ENCODE results near the gene STRADA.

STRADA gene

DNA sequence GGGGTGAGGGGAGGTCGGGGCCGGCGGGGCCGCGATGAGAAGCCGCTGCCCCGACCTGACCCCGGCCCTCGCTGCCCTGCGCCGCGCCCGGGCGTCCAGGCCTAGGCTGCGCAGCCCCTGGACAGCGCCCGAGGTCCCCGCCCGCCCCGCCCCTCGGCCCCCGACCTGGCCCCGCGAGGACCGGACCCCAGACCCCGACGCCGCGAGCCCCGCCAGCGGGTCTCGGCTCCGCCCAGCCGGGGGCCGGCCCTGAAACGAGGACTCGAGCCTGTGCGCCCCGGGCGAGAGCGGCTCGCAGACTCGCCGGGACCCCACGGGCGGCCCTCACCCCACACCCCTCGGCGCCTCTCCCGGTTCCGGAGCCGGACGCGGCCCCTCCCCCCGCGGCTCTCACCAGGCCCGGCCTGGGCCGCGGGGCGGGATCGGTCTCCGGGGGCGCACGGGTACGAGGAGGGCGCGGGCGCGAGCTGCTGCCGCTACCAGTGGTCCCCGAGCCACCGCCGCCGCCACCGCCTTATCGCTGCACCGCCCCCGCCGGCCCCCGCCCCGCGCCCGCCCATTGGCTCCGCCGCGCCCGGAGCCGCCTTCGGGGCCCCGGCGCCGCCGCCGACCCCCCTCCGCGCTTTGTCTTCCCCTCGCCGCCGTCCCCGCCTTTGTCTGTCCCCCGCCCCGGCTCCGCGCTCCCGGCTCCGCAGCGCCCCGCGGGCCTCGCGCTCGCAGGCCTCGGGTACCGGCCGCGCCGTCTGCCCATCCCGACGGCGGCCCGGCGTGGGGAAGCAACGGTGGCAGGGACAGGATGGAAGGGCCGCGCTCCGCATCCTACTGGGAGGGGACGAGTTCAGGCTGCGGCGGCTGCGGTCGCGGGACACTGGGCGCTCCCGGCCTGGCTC lies 41.7 kb downstream of the STRADA start, which contains the start of gene LIMD2:
Gene LIMD2, minus strand, starts transcription at position 488 of the 890 bp plus-strand sequence. CDS start 827 bp downstream, outside the sequence.
- Histone ChIP-seq H3K4me2 (ENCODE audit: low read length) (peak within 1 kb of the TSS; percentile 88), H3K9ac (ENCODE audit: low read depth, low read length) (peak within 1 kb of the TSS; percentile 79), H3K36me3 (ENCODE audit: insufficient read depth, low read length) (peaks cover 19% of the 10 kb centered on the region), H3K27me3 (ENCODE audit: control insufficient read depth, insufficient read depth, low read length) (no peaks in the 10 kb centered on the region), H3K9me3 (replicated peaks; ENCODE audit: low read length) (no peaks in the 10 kb centered on the region), H3K4me3 (ENCODE audit: low read length) (peak within 1 kb of the TSS; percentile 72), H3K4me1 (ENCODE audit: control insufficient read depth, insufficient read depth, low read length) (peaks cover 14% of the 10 kb centered on the region)

DNA sequence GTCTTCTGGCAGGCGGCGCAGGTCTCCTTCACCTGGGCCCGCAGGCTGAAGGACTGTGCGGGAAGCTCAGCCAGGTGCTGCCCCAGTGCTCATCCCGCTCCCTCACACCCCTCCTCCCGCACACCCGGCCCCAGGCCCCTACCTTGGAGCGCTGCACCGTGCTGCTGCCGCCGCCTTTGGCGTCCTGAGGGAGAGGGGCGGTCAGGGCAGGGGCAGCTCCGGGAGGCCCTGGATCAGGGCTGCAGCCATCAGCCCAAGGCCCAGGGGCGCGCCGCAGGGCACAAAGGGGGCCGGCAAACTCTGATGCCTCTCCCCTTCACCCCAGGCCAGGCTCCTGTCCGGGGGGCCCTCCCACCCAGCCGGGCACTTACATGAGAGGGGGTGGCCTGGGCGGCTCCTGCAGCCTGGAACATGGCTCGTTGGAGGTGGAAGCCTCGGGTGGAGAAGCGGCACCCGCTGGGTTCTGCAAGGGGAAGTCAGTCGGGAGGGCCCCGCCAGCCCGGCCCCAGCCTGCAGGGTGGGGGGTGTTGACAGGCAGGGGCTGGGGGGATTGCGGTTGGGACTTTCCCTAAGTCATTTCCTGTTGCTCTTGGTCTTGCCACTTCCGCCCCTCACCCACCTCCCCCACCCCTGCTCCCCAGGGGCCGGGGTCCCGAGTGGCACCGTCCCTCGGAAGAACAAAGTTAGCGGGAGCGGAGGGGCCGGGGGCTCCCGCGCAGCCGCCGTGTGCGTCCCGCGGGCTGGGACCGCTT lies 42.5 kb downstream of the STRADA start:
- Histone ChIP-seq H3K36me3 (ENCODE audit: insufficient read depth, low read length) (peaks cover 21% of the 10 kb centered on the region), H3K4me1 (ENCODE audit: control insufficient read depth, insufficient read depth, low read length) (peaks cover 14% of the 10 kb centered on the region), H3K27me3 (ENCODE audit: control insufficient read depth, insufficient read depth, low read length) (no peaks in the 10 kb centered on the region), H3K9ac (ENCODE audit: low read depth, low read length) (peak overlapping the region; percentile 79), H3K9me3 (replicated peaks; ENCODE audit: low read length) (no peaks in the 10 kb centered on the region), H3K4me3 (ENCODE audit: low read length) (peak overlapping the region; percentile 72), H3K4me2 (ENCODE audit: low read length) (peak overlapping the region; percentile 88)

DNA sequence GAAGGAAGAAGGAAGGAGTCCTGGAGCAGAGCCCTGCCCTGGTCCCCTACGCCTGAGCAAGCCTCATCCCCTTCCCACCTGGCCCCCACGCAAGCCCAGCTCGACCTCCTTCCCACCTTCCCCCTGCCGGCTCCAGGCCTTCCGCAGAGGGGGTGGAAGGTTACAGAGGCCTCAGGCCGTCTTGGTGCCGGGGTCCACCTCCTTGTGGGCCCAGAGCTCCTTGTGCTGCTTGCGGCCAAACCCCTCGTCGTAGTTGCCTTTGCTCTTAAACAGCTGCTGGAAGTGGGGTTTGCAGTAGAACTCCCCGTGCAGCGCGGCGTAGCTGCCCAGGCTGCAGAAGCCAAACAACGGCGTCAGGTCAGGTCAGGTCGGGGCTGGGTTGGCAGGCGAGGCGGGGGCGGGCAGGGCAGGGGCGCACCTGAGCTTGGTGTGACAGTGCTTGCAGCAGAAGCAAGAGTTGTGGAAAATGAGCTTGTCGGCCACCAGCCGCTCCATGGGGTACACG lies 43.2 kb downstream of the STRADA start:
- peaks cover 14% of the 10 kb centered on the region for H3K4me1 ChIP-seq (ENCODE audit: control insufficient read depth, insufficient read depth, low read length)
- peaks cover 22% of the 10 kb centered on the region for H3K36me3 ChIP-seq (ENCODE audit: insufficient read depth, low read length)
- peak overlapping the region; percentile 79 for H3K9ac ChIP-seq (ENCODE audit: low read depth, low read length)
- H3K4me3 ChIP-seq (ENCODE audit: low read length) = peak overlapping the region; percentile 72
- no peaks in the 10 kb centered on the region for H3K27me3 ChIP-seq (ENCODE audit: control insufficient read depth, insufficient read depth, low read length)
- H3K9me3 ChIP-seq (replicated peaks; ENCODE audit: low read length) = no peaks in the 10 kb centered on the region
- peak overlapping the region; percentile 88 for H3K4me2 ChIP-seq (ENCODE audit: low read length)

GRCh38 chr17:63697341-63698286 lies 44.0 kb downstream of the STRADA start:
- H3K36me3 ChIP-seq (ENCODE audit: insufficient read depth, low read length) = peaks cover 15% of the 10 kb centered on the region

GRCh38 chr17:63696381-63696961 lies 45.1 kb downstream of the STRADA start:
- peaks cover 13% of the 10 kb centered on the region for H3K4me1 ChIP-seq (ENCODE audit: control insufficient read depth, insufficient read depth, low read length)
- H3K27me3 ChIP-seq (ENCODE audit: control insufficient read depth, insufficient read depth, low read length) = no peaks in the 10 kb centered on the region
- H3K4me3 ChIP-seq (ENCODE audit: low read length) = no peak overlapping the region

More at GRCh38 chr17:63697341-63698286, 44.0 kb downstream of the STRADA start:
- Histone ChIP-seq H3K4me1 (ENCODE audit: control insufficient read depth, insufficient read depth, low read length) (peaks cover 14% of the 10 kb centered on the region), H3K4me3 (ENCODE audit: low read length) (no peak overlapping the region), H3K9me3 (replicated peaks; ENCODE audit: low read length) (no peaks in the 10 kb centered on the region), H3K27me3 (ENCODE audit: control insufficient read depth, insufficient read depth, low read length) (no peaks in the 10 kb centered on the region), H3K9ac (ENCODE audit: low read depth, low read length) (no peak overlapping the region), H3K4me2 (ENCODE audit: low read length) (peak overlapping the region; percentile 61)

GRCh38 chr17:63695889-63696288 lies 45.7 kb downstream of the STRADA start:
- Histone ChIP-seq H3K4me1 (ENCODE audit: control insufficient read depth, insufficient read depth, low read length) (peaks cover 7% of the 10 kb centered on the region), H3K4me2 (ENCODE audit: low read length) (no peak overlapping the region), H3K4me3 (ENCODE audit: low read length) (no peak overlapping the region), H3K9me3 (replicated peaks; ENCODE audit: low read length) (no peaks in the 10 kb centered on the region), H3K27me3 (ENCODE audit: control insufficient read depth, insufficient read depth, low read length) (no peaks in the 10 kb centered on the region), H3K9ac (ENCODE audit: low read depth, low read length) (no peak overlapping the region), H3K36me3 (ENCODE audit: insufficient read depth, low read length) (peaks cover 27% of the 10 kb centered on the region)

More at GRCh38 chr17:63696381-63696961, 45.1 kb downstream of the STRADA start:
- no peak overlapping the region for H3K9ac ChIP-seq (ENCODE audit: low read depth, low read length)
- H3K9me3 ChIP-seq (replicated peaks; ENCODE audit: low read length) = no peaks in the 10 kb centered on the region
- peaks cover 21% of the 10 kb centered on the region for H3K36me3 ChIP-seq (ENCODE audit: insufficient read depth, low read length)
- H3K4me2 ChIP-seq (ENCODE audit: low read length) = no peak overlapping the region

DNA sequence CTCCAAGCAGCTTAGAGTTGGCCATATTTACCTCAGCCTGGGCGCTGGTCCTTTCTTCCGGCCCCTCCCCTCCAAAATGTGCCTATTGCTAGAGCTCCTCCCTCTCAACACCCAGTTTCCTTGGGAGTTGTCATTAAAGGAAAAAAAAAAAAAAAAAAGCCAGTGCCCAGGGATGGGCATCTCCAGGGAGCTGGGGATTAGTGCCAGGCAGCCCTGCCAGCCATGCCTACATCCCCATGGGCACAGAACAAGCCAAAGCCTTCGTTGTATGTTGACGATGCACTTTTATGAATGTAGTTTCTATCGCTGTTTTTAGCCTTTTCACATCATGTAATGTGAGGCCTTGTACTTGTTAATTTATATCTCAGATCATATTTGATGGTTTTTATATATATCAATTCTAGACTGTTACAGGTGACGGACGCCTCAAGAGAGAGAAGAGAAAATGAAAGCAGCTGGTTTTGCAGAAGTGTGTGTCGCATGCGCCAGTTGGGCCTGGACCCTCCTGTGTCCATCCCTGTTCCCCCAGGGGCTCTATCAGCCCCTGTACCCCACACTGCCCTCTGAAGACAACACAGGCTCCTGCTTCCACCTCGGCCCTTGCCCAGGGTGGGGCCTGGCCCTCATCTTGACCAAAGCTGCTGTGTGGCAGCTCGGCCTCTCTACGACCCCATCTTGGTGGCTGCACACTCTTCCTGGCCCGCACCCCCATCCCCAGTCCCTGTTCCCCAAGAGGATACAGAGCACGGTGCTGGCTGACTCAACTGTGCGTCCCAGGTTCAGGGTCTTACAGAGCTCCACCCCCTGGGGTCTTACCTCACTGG lies 46.4 kb downstream of the STRADA start:
- peaks cover 33% of the 10 kb centered on the region for H3K36me3 ChIP-seq (ENCODE audit: insufficient read depth, low read length)
- no peak overlapping the region for H3K4me2 ChIP-seq (ENCODE audit: low read length)
- H3K4me3 ChIP-seq (ENCODE audit: low read length) = no peak overlapping the region
- H3K27me3 ChIP-seq (ENCODE audit: control insufficient read depth, insufficient read depth, low read length) = no peaks in the 10 kb centered on the region
- no peaks in the 10 kb centered on the region for H3K9me3 ChIP-seq (replicated peaks; ENCODE audit: low read length)
- no peak overlapping the region for H3K9ac ChIP-seq (ENCODE audit: low read depth, low read length)
- no peaks in the 10 kb centered on the region for H3K4me1 ChIP-seq (ENCODE audit: control insufficient read depth, insufficient read depth, low read length)

DNA sequence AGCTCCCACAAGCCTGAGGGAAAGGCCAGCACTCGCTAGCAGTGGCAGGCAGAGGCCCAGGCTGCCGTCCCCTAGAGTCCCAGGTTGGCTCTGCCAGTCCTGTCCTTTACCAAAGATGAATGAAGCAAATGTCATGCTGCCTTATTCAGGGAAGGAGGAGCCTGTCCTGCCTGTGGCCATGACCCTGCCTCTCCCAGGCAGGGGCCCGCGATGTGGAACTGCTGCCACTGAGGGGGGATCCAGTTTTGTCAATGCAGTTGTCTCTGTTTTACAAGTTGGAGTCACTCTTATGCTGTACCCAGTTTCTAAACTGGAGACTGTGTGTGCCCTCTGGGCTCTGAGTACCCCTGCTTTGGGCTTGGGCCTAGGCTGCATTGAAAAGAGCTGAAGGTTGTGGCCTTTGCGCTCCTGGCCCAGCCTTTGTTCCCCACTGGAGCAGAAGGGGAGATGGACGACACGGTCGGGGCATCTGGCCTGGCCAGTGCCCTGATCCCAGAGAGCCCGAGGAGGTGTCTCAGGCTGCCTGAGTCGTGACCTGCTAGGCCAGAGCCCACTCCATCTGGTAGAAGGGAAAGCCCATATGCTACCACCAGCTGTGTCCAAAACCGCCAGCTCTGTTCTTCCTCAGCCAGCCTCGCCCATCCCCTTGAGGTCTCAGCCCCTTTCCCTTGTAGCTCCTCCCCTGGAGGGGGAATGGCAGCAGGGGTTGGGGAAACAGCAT lies 47.2 kb downstream of the STRADA start:
- no peak overlapping the region for H3K9ac ChIP-seq (ENCODE audit: low read depth, low read length)

DNA sequence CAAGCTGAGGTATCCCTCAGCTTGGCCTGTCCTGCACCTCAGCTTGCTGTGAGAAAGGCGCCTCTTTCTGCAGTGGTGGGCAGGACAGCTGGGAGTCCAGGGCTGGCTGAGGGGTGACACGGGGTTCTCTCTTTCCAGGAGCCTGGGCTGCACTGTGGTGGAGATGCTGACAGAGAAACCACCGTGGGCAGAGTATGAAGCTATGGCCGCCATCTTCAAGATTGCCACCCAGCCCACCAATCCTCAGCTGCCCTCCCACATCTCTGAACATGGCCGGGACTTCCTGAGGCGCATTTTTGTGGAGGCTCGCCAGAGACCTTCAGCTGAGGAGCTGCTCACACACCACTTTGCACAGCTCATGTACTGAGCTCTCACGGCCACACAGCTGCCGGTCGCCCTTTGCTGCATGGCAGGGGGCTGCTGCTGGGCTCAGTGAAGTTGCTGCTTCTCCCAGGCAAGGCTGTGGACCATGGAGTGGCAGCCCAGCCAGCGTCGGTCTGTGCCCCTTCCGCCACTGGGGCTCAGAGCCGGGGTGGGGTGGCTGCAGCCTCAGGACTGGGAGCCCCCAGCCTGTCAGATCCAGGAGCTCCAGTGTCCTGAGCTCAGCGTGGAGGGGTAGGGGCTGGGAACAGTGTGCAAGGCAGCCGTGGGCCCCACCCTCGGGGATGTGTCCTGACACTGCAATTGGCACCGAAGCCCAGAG lies 48.0 kb downstream of the STRADA start:
- Histone ChIP-seq H3K9ac (ENCODE audit: low read depth, low read length) (no peak overlapping the region), H3K4me2 (ENCODE audit: low read length) (no peak overlapping the region), H3K9me3 (replicated peaks; ENCODE audit: low read length) (no peaks in the 10 kb centered on the region), H3K4me3 (ENCODE audit: low read length) (no peak overlapping the region), H3K36me3 (ENCODE audit: insufficient read depth, low read length) (peaks cover 42% of the 10 kb centered on the region), H3K27me3 (ENCODE audit: control insufficient read depth, insufficient read depth, low read length) (no peaks in the 10 kb centered on the region), H3K4me1 (ENCODE audit: control insufficient read depth, insufficient read depth, low read length) (no peaks in the 10 kb centered on the region)

More for the DNA sequence above, 47.2 kb downstream of the STRADA start:
- Histone ChIP-seq H3K9me3 (replicated peaks; ENCODE audit: low read length) (no peaks in the 10 kb centered on the region), H3K4me1 (ENCODE audit: control insufficient read depth, insufficient read depth, low read length) (no peaks in the 10 kb centered on the region), H3K4me3 (ENCODE audit: low read length) (no peak overlapping the region), H3K27me3 (ENCODE audit: control insufficient read depth, insufficient read depth, low read length) (no peaks in the 10 kb centered on the region), H3K4me2 (ENCODE audit: low read length) (no peak overlapping the region), H3K36me3 (ENCODE audit: insufficient read depth, low read length) (peaks cover 36% of the 10 kb centered on the region)

Data from skeletal muscle satellite cell (primary cell).